GM18517 (cell line): ENCODE data around the gene MSN.
"Not testable (repeated sequence)": the region's sequence is repeated elsewhere in the genome, so short reads cannot be mapped to it uniquely, and the experiment has no call there.

ENCODE experiments used
- ATAC-seq: cut with Tn5 transposase; IDR thresholded peaks from one replicate; pipeline ENCODE4 v1.9.1; 2021; ENCODE audit warnings: mild to moderate bottlenecking, moderate library complexity; ENCODE audit not compliant: unreplicated experiment

The MSN gene

DNA sequence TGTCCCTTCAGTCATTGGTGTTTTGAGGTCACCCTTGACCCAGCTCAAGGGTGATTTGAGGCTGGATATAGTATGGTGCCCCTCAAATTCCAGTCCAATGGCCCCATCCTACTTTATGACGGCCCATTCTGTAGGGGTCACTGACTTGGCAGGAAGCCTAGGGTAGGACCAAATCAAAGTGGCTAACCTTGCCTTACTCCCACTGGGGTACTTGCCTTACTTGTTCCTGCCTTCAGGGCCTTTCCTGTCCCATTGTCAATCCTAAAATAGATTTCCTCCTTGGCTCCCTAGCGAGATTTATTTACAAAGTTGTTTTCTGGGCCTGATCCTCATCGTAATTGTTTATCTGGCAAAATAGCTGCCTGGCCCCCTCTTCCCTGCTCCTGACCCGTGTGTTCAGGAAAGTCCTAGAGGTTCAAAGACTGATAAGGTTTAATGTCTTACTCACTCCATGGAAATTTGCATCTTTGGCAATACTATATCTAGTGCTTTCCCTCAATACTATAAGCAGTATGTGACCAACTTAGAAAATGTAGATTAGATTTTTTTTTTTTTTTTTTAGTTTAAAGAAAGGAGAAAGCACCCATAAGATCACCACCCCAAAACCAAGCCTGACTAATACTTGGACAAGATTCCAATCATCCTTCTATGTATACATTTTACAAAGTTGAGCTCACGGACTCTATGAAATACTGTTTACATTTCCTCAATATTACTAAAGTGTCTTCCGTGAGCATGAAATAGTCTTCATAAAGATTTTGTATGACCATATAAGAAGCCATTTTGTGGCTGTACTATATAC, 44.8 kb downstream of the MSN start:
- no peak for ATAC-seq

DNA sequence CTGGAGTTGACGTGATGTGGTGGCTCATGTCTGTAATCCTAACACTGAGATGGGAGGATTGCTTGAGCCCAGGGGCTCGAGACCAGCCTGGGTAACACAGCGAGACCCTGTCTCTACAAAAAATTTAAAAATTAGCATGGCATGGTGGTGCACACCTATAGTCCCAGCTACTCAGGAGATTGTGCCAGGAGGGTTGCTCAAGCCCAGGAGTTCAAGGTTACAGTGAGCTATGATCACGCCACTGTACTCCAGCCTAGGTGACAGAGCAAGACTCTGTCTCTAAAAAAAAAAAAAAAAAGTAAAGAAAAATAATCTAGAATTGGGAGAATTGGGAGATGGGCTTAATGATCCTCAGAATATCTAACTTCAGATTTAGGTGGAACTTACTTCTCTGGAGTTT, 51.1 kb downstream of the MSN start:
- ATAC-seq: no peak

GRCh38 chrX:65720381-65720964, 53.0 kb downstream of the MSN start:
- no peak for ATAC-seq

GRCh38 chrX:65723706-65724105, 56.3 kb downstream of the MSN start:
- ATAC-seq: peak; percentile 75

GRCh38 chrX:65726715-65727114, 59.3 kb downstream of the MSN start:
- no peak for ATAC-seq

DNA sequence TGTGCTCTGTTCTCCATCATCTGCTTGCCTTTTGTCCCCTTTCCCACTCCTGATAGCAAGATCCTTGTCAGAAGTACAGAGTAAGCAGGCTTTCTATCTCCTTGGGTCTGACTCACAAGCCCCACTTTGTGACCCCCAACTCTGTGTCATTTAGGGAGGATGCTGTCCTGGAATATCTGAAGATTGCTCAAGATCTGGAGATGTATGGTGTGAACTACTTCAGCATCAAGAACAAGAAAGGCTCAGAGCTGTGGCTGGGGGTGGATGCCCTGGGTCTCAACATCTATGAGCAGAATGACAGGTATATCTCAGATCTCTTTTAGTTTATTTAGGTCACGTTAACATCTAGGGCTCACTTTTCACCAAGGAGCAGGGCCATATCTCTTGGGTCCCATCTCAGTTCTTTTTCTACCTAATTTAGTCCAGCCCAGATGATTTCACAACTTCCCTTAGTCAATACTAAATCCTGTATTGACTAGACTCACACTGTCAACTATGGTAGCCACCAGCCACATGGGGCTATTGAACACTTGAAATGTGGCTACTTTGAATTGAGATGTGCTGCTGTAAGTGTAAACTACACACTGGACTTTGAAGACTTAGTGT, 64.3 kb downstream of the MSN start:
- no peak for ATAC-seq

GRCh38 chrX:65740909-65741308, 73.5 kb downstream of the MSN start:
- ATAC-seq: no peak

DNA sequence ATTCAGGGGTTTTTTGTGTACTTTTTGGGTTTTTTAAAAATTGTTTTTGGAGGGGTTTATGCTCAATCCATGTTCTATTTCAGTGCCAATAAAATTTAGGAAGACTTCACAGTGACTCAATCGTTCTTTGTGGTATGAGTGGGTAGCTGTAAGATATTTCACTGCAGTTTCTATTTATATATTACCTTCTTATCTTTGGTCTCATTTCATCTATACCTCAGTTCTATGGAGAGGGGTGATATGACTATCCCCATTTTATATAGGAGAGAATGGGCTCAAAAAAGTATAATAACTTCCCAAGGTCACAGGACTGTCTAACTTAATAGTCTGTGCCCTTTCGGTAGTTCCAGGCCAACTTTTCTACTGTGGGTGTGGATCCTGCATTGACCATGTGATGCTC, 74.4 kb downstream of the MSN start:
- ATAC-seq: no peak

DNA sequence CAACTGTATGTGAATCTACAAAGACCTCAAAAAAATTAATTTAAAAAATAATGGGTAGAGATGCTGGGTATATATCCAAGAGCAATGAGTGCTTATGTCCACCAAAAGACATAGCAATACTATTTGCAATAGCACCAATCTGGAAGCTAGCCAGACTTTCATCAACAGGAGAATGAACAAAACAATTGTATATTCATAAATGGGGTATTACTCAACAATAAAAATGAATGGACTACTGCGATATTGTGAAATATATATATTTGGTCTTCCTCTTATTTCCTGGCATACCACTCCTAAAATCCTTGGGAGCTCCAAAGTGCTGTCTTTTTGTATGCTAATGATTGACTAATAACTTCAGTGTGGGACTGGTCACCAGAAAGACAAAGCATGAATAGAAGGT, 77.5 kb downstream of the MSN start:
- ATAC-seq: no peak

DNA sequence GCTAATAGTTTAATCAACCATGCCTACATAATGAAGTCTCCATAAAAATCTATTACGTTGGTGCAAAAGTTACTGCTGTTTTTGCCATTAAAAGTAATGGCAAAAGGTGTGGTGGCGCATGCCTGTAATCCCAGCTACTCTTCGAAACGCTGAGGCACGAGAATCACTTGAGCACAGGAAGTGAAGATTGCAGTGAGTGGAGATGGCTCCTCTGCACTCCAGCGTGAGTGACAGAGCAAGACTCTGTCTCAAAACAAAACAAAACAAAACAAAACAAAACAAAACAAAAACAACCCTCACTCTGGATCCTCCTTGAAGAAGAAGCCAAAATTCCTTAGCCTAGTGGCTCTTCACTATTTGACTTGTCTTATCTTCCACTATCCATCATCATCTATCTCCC, 78.0 kb downstream of the MSN start:
- ATAC-seq: no peak

DNA sequence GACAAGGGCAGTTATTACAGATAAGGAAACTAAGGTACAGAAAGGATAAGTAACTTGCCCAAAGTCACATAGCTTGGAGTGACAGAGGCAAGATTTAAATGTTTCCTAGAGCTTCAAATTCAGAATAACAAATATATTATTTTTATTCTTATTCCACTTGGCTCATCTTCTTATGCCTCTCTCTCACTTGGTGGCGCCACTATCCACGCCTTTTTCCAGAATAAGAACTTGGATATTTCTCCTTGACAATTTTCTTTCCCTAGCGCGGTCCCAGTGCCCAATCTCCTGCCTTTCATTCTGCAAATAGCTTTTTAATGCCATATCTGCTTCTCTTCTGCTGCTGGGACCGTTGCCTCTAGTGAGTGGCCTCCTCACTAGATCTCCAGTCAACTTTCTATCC, 78.5 kb downstream of the MSN start:
- no peak for ATAC-seq

DNA sequence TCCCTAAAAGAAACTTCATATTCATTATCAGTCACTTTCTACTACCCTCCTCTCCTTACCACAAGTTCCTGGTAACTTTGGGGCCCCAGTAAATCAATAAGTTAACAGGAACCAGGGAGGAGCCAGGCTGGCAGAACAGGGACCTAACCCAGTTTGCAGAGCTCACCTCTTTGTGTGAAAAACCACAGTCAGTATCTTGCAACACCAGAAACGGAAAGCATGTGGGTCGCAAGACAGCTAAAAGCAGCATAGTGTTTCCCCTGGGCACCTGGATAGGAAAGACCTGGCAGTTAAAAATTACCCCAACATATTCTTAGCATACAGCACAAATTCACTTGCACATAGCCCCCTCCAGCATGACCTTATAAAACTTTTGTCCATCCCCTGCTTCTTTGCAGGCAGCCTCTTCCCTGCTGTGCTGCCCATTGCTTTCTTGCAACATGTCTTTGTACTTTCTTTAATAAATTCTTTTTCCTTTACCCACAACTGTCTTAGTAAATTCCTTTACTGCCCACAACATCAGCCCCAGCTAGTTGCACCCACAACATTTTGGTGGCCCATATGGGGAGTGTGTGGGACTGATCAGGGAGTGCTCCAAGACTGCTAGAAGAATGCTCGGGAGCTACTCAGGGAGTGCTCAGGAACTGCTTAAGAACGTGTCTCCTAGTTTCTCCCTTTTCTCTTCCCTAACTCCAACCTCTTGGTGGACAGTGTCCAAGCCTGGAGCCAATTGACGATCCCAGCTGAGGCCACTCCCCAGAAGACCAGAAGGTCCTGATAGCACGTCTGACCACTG, 83.4 kb downstream of the MSN start:
- peak; percentile 90 for ATAC-seq

GRCh38 chrX:65751519-65751918, 84.1 kb downstream of the MSN start:
- ATAC-seq: no peak

DNA sequence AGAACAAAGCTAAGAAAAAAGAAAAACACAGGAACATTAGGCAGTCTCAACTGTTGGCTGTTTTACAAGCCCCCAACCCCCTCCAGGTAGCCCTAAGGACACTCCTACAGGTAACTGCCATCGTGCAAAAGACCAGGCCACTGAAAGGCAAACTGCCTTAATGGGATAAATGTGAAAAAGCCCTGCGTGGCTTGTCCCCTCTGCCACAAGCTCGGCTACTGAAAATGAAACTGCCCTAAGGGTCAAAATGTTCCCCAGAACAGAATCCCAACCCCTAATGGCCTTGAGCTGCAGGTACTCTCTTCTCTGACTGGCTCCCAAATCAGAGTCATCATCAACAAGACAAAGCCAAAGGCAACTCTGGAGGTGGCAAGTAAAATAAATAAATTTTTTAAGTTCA, 84.8 kb downstream of the MSN start:
- no peak for ATAC-seq

GRCh38 chrX:65755786-65756185, 88.3 kb downstream of the MSN start:
- ATAC-seq: no peak

DNA sequence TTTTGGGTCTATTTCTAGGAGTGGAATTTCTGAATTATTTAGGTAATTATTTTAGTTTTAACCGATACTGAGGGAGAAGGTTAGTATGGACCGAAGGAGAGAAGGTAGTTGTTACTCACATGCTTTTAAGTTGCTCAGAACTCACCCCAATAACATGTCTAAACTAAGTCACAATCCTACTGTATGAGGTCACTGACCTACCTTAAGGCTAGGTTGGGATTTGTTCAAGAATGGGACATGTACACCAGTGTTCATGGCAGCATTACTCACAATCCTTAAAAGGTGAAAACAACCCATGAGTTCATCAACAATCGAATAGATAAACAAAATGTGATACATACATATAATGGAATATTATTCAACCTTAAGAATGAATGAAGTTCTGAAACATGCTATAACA, 90.5 kb downstream of the MSN start:
- ATAC-seq: no peak

- ATAC-seq: no peak
Observed at GRCh38 chrX:65758505-65758904, 91.1 kb downstream of the MSN start.

- not testable (repeated sequence) for ATAC-seq
Observed at GRCh38 chrX:65759525-65759924, 92.1 kb downstream of the MSN start.

DNA sequence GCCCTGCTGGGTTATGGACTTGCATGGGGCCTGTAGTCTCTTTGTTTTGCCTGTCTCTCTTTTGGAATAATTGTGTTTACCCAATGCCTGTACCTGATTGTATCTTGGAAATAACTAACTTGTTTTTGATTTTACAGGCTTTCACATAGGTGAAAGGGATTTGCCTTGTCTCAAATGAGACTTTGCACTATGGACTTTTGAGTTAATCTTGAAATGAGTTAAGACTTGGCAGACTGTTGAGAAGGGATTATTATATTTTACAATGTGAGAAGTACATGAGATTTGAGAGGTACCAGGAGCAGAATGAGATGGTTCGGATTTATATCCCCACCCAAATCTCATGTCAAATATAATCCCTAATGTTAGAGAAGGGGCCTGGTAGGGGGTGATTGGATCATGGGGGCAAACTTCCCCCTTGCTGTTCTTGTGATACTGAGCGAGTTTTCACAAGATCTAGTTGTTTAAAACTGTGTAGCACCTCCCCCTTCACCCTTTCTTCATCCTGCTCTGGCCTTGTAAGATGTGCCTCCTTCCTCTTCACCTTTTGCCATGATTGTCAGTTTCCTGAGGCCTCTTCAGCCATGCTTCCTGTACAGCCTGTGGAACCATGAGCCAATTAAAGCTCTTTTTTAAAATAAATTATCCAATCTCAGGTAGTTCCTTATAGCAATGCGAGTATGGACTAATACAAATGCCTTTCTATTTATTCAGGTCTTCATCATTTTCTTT, 102.3 kb downstream of the MSN start:
- no peak for ATAC-seq

DNA sequence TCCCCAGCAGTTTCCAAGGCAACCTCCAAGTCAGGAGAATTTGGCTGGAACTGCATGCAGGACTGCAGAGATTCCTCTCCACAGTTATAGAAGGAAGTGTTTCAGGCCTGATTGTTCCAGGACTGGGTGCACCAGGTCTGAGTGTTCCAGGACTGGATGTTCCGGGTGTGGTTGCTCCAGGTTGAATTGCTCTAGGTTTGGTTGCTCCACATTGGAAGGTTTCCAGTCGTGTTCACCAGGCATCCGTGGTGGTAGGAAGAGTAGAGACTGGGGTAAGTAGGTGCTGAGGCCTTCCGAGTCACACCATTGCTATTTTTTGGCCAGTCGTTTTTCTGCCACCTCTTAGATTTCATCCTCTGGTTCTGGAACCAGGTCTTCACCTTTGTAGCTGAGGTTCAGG, 105.4 kb downstream of the MSN start:
- no peak for ATAC-seq

DNA sequence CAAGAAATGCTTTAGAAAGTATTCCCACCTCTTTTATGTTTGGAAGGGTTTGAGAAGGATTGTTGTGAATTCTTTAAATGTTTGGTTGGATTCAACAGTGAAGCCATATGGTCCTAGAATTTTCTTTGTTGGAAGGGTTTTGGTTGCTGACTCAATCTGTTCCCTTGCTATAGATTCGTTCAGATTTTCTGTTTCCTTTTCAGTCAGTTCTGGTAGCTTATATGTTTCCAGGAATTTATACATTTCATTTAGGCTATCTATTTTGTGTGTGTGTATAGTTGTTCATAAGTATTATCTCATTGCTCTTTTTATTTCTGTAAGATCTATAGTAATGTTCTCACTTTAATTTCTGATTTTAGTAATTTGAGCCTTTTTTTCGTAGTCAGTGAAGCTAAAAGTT, 114.4 kb downstream of the MSN start:
- no peak for ATAC-seq
